Measurements from ENCODE around the gene FOLR2.
"Not testable (repeated sequence)": the region's sequence is repeated elsewhere in the genome, so short reads cannot be mapped to it uniquely, and the experiment has no call there.

The FOLR2 gene

DNA sequence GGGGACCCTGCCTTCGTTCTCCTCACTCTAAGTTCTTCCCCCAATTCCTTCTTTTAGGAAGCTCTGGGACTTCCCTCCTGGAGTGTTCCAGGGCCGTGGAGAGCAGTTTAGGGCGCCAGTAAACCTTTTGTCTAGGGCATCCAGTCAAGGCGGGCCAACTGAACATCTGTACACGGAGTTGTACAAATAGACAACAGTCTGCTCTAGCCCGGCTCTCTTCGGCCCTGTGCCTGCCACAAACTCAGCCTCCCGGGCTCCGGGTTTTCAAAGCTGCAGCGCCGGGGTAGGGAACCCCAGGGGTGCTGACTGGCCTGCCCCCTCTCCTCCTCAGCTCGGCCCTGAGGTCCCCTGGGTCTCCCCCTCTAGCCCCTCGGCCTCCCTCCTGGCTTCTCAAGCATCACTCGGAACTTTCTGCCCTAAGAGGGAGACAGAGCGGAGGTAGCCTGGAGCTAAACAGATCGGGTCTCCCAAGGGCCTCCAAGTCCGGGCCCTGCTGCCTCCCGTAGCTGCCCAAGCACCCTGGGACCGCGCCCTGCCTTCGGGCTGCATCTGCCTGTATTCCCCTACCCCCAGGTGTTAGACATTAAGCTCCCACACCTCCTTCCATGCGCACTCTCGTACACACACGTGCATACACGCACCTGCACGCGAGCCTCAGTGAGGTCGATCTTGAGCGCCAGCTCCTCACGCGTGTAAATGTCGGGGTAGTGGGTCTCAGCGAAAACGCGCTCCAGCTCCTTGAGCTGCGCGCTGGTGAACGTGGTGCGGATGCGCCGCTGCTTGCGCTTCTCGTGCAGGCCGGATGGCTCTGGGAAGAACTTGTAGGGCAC is 24.1 kb downstream of the FOLR2 start:
- DNase-seq (ENCODE audit: low read depth), result no peak

DNA sequence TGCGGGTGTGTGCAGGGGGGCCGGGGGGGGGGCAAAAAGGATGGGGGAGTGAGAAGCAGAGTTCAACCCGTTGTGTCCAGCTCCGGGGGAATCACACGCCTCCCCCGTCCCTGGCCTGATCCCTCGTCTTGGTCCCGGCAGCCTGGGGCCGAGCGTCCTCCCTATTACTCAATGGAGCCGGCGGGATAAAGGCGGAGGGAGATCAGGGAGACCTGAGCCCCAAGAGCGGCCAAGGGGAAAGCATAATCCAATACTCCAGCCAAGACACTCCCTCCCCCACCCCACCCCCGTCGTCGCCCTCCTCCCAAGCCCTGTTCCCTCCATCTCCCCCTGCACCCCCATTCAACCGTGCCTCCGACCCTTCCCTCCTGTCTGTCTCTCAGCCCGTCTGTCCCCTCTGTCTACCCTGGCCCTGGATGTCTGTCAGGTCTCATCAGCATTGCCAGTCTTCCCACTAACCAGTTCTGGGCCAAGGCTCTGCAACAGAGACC is 24.7 kb downstream of the FOLR2 start:
- no peak for DNase-seq (ENCODE audit: low read depth)

DNA sequence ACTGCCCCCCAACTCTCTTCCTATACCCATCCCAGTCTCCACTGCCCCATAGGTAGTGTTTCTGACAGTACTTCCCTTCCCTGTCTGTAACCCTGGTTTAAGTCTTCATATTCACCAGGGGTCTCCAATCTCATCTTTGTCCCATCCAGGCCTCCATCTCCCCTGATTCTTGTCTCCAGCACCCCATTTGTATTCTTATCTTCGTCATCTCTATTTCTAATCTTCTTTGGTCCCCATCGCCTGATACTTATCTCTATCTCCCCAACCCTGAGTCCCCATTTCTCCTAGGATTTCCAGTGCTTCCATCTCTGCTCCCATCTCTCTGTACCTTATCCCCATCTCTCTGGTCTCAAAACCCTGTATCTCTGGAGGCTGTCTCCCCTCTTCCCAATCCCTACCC is 25.5 kb downstream of the FOLR2 start:
- no peak for DNase-seq (ENCODE audit: low read depth)

DNA sequence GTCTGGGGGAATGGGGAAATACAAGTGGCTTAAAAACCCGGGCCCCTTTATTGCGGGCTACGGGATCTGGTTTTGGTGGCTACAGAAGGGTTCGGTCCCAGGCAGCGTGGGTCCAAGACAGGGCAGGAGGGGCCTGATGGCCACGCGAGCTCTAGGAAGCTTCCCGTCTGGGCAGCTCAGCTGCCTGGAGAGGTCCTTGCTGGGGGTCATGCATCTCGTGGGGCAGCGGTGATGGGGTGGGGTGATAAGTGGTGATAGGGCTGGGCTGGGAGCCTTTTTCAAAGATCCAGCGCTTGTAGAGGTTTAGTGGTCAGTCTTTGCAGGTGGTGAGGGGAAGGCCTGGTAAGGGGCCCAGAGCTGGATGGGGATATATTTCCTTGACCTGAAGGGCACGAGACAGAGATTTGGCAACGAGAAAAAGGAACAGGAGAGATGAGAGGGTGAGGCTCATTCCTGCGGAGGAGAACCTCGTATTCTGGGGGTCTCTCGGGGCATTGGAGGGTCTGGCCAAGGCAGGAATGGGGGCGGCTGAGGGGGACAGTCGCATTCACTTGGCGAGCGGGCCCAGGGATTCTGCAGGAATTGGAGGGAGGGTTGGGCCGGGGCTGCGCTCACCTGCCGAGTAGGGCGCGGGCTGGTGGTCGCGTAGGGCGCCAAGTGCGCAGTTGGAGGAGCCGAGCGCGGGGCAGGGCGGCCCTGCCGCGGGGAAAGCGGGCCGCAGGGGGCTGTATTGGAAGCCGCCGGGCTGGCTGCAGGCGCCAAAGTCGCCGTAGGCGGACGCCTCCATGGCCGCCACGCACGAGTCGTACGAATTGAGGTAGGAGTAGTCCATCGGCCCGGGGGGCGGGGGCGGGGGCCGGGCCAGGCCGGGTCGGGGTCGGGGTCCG is 26.8 kb downstream of the FOLR2 start:
- DNase-seq (ENCODE audit: low read depth), result no peak

DNA sequence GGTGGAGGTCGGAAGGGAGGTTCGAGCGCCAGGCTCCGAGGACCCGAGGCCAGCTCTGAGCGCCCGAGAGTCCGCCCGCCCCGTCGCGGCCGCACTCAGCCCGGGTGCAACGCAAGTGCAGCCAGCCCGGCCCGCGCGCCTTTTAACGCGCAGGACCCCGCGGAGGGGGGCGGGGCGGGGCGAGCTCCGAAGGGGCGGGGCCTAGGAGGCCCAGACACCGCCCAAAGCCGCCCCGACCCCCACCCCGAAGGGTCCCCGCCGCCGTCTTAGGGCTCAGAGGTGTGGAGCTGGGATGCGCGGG is 27.4 kb downstream of the FOLR2 start, which contains the start of gene PHOX2A:
Gene PHOX2A (minus strand): TSS at position 117 of the 301 bp plus-strand sequence. CDS start 172 bp downstream, outside the sequence.
- DNase-seq (ENCODE audit: low read depth), result no peak

DNA sequence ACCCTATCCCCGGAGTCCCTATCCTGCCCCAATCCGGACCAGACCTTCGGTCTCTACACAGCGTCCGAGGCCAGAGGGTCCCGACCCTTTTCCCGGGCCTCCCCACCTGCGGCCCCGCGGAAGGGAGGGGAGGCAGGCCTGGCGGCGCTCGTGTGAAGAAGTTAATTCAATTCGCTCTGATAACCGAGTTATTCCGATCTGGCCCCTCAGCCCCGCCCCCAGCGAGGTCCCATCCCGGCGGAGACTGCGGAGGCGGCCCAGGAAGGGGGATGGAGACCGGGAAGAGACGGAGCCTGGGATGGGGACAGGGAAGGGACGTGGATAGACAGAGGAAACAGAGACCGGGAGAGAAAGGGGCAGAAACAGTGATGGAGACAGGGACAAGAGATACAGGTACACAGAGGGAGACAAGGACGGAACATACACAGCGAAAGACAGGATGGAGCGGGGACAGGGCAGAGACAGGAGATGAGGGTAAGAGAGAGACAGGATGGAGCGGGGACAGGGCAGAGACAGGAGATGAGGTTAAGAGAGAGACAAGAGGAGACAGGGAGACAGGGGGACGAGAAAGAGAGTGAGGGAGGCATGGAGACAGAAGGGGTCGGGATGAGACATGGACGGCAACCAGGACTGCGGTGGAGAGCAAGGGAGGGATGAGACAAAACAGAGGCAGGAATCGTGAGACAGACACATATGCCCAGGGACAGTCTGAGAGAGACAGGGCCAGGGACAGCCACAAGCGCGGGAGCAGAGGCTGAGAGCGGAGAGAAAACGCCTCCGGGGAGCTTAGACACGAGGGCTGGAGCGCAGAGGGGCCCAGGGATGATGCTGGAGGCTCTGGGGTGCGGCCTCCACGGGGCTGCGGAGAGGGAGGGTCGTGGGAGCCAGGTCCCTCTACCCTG is 28.0 kb downstream of the FOLR2 start:
- DNase-seq (ENCODE audit: low read depth), result no peak

DNA sequence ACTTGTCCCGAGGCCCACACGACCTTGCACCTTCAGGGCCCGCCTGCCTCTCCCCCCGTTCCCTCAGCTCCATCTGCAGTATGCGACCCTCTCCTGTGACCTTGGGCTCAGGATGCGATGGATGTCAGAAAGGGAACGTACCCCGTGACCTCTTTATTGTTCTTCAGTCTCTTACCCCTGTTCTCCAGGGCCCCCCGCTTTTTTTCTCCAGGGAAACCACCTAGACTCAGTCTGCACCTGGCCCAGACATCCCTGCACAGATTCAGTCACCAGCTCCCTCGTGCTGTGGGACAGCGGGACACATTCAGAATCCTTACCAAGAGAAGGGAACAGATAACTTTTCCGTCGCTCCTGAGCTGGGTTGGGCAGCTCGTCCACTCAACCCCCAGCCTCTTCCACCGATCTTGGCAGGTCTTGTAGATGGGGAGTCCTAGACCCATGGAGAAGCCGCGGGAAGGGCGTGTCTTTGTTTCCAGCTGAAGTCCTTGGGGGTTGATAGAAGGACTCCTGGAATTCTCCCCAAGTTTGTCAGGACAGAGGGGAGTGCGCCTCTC is 28.7 kb downstream of the FOLR2 start:
- DNase-seq (ENCODE audit: low read depth), result no peak

DNA sequence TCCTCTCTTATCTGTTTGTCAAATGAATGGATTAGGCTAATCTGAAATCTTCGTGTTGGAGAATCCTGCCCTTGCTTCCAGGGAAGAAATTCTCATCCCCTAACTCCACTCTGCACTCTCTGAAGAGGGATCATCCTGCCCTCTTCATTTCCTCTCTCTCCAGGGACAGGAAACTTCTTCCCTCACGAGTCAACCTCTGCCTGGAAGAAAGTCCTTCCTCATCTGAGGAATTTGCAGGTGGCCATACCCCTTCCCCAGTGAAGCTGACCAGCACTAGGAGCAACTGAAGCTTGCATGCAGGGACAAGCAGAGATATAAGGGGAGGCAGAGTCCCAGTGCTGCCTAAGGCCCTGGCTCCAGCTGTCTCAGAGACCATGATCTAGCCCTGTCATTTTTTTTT is 31.0 kb downstream of the FOLR2 start:
- DNase-seq (ENCODE audit: low read depth), result no peak

DNA sequence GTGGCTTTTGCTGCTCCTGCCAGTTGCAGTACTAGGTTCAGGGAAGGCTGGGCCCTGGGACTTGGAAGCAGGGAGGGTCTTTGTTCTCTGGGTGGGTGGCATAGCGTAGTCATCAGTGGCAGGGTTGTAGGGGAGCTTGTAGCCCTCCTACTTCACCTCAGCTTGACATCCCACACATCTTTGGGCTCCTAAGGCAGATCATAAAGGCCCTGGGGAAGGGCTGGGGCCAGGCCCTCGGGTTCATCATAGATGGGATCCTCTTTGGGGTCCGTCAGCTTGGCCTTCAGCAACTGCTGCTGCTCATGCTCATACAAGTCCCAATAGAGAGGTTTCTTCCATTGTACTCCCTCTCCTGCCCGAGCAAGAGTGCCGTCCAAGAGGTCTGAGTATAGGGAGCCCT is 33.4 kb downstream of the FOLR2 start:
- DNase-seq (ENCODE audit: low read depth), result no peak

DNA sequence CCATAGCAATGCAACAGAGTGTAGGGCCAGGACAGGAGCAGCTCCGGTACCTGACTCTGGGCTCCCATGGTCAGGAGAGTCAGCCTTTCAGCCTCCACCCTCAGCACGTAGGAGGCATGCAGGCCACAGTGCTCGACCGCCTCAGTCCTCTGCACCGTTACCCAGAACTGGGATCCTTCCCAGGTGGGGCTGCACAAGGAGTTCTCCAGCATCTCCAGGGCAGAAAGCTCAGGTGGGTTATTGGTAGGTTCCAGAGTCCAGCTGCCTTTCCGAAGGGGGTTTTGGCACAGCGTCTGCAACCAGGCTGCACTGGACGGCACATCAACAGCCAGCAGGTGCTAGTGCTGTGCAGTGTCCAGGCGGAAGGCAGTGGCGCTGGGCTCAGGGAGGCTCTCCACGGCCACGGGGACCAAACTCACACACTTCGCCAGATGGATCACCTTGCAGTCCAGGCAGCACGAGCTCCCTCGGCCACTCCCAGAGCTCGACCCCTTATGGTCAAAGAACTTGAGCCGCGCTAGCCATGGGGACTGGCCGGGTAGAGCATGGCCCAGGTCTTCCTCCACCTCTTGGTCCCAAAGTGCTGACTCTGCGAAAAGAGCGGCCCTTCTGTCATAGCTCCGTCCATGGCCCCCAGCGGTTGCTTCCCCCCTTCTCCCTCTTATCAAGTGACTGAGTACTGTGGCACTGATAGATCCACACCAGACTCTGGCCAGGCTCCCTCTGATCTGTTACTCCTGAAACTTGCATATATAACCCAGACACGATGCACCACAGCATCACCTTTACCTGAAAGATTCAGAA is 34.3 kb downstream of the FOLR2 start:
- DNase-seq (ENCODE audit: low read depth), result no peak

DNA sequence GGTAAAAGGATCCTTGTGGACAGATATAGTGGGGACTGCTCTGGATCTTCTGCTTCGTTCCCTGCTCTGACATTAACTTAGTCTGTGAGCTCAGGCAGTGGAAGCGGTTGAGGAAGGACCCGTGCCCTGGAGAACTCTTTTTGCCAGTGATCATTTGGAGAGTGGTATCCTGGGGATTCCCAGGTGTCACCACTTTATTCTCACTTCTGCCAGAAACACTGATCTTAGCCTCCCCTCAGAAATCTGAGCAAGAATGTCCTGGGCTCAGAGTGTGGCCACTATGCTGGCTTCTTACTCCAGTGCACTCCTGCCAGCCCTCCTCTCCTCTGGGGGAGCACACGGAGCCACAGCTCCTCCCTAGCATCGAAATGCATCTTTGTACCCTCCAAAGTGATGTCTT is 35.0 kb downstream of the FOLR2 start:
- no peak for DNase-seq (ENCODE audit: low read depth)

DNA sequence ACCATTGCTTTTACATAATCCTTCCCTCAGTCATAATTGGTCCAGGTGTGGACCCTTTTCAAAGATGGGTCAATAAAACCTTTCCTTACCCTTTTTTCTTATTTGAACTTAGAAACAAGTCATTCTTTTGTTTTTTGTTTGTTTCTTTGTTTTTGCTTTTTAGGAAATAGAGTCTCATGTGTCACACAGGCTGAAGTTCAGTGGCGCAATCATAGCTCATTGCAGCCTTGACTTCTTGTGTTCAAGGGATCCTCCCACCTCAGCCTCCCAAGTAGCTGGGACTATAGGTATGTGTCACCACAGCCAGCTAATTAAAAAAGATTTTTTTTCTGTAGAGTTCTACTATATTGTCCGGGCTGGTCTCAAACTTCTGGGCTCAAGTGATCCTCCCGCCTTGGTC is 36.8 kb downstream of the FOLR2 start:
- DNase-seq (ENCODE audit: low read depth), result no peak

DNA sequence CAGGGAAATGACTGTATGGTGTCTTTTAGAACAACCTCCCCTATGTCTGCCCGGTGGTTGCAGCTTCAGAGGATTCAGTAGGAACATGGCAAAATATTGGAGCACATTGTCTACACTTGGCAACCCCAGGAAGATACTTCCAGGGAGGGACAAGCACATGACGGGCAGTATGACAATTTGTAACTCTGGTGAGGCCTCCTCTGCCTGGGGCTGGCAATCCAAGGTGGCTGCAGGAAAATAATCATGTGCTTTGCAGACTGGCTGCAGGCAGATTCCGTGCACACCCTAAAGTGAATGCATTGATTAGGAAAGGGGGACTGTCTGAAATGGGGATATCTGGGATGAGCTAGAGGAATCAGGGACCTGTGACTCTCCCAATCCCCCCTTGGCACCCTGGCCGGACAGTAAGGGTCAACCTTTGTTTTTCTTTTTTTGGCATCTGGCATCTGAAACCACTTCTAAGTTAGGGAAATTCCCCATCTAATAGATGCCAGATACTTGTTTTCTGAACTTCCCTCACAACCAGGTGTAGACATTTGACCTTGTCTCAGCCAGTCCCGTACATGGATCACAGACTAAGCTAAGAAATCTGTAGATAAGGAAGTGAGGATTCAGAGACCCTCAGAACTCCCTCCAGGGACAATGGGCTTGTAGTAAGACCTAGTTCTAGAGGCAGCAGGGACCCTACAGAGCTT is 37.9 kb downstream of the FOLR2 start:
- no peak for DNase-seq (ENCODE audit: low read depth)

DNA sequence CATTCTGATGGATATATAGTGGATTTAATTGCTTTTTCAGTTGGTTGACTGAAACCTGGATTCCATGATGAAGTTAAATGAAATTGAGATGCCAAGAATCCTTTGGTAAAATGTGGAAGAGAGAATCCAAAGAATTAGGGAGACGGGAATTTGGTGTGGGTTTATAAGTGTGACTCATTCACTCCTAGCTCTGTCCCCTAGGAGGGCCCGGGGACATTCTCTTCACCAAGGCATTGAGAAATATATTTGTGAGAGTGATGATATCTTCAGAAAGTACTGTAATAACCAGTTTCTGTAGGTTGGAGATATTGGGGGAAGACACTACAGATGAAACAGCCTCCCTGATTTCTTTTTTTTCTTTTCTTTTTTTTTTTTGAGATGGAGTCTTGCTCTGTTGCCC is 41.0 kb downstream of the FOLR2 start:
- no peak for DNase-seq (ENCODE audit: low read depth)

DNA sequence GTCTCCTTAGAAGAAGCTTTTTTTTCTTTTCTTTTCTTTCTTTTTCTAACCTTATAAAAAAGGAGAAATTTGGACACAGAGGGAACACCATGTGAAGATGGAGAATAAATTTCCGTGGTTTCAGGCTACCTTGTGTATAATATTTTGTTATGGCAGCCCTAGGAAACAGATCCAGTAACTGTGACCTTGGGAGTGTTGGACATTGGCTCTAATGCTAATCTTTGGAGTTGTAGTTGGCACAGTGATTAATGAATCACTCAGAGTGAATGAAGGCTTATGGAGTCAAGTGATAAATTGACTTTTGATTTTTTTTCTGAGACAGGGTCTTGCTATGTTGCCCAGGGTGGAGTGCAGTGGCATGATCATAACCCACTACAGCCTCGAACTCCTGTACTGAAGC is 42.9 kb downstream of the FOLR2 start:
- DNase-seq (ENCODE audit: low read depth), result no peak

DNA sequence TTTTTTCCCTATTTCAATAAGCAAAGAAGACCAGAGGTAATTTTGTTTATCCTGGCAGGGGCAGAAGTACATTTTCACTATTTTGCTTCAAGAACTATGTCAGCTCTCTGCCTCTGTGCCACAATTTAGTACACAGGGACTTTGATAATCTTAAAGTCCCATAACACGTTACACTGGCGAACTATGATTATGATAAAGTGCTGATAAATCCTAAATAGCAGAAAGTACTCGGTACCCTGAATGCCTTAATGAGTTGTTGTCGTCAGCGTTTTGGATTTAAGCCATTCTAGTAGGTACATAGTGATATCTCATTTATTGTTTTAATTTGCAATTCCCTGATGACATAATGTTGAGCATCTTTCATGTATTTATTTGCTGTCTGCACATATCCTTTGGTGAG is 44.0 kb downstream of the FOLR2 start:
- no peak for DNase-seq (ENCODE audit: low read depth)

DNA sequence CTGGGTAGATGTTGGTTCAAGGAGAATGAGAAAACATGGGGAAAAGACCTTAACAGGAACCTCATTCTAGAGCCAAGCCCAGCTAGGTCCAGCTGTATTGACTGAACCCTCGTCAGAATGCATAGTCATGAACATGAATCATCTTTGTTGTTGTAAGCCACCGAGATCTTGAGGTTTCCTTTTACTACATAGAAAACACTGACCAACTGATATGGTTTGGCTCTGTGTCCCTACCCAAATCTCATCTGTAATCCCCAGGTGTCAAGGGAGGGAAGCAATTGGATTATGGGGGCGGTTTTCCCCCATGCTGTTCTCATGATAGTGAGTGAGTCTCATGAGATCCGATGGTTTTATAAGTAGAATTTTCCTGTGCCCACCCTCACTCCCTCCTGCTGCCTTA is 46.8 kb downstream of the FOLR2 start:
- no peak for DNase-seq (ENCODE audit: low read depth)

DNA sequence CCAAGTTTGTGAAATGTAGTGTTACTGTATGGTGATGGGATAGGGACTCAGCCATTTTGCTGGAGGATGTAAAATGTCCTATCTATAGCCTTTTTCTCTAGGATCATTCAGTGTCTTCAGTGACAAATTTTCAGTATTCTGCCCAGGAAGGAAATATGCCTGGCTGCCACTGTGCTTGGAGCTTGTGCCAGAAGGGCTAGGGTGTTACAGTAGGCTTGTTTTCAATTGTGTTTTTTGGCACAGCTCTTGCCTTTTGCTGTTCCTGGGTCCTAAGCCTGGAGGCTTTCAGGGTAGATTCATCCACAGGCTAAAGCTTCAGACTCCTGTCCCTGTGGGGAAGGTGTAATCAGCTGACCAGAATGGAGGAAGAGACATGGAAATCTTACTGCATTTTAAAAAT is 49.4 kb downstream of the FOLR2 start:
- no peak for DNase-seq (ENCODE audit: low read depth)

DNA sequence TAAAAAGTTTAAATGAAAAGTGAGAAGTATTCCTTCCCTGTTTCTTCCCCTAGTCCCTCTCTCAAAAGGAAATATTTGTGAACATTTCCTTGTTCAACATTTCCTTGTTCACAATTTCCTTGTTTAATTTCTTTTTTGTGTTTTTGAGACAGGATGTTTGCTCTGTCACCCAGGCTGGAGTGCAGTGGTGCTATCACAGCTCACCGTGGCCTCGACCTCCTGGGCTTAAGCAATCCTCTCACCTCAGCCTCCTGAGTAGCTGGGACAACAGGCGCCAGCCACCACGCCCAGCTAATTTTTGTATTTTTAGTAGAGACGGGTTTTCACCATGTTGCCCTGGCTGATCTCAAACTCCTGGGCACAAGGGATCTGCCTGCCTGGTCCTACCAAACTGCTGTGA is 50.4 kb downstream of the FOLR2 start:
- DNase-seq (ENCODE audit: low read depth), result not testable (repeated sequence)

DNA sequence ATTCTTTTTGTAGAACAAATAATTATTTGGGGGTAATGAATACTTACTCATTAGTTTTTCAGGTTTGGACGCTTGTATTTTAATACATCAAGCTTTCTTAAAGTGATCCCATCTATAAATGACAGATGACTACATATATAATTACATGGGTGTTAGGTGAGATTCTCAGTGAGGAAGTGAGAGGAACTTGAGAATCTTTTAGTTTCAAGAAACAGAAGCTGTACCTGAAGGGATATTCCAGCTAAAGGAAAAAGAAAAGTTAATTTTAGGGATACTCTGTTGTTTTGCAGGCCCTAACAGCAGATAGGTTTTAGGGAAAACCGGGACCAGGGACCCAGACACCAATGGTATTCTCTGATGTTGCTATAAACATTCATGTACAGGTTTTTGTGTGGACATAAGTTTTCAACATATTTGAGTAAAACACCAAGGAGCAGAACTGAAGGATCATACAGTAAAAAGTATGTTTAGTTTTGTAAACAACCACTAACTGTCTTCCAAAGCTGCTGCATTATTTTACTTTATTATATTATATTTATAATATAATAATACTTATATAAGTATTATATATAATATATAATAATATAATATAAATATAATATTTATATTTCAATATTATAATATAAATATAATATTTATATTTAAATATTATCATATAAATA is 51.5 kb downstream of the FOLR2 start:
- DNase-seq (ENCODE audit: low read depth), result no peak

Data from stimulated activated CD8-positive, alpha-beta memory T cell treated with anti-CD3 and anti-CD28 coated beads, Interleukin-7, amount 100 ng/mL, for 24 hours (primary cell).